ENCODE measurements around the gene POLR3GL. TPM values are rescaled to one million over a fixed set of nuclear protein-coding genes. Genes with fewer than 3 reads are reported as not detected.

Gene POLR3GL
- total RNA-seq, 1 donor from 2014 or later, result 45.6 TPM

DNA sequence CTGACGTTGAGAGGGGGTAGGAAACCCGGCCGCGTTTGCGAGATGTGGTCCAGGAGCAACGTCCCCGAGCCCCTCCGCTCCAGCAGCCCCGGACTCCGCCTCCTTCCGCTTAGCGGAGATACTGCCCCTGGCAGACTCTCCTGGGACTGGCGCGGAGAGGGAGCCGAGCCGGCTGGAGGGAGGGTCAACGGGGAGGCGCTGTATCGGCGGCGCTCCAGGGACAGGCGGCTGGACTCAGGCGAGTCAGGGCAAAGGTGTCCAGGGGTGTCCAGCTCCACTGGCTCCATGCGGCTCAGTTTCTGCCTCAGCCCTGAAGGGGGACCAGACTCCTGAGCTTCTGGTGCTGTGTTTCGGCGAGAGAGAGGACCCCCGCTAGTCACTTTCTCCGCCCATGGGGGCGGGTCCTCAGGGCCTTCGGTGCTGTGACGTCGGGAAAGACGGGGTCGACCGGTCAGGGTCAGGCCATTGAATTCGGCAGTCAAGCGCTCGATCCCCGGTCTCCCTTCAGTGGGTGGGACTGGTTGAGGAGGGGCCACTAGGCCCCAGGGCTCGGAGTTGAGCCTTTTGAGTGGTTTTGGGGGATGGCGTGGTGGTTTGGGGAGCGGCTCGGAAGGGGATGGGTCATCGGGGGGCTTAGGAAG, 3.9 kb upstream of the POLR3GL start:
- Histone ChIP-seq H3K36me3 (no peaks in the 10 kb centered on the region), H3K4me1 (peaks cover 94% of the 10 kb centered on the region), H3K27me3 (ENCODE audit: low read depth) (no peaks in the 10 kb centered on the region), H3K4me3 (peak overlapping the region; percentile 78), H3K9me3 (replicated peaks) (no peaks in the 10 kb centered on the region), H3K27ac (replicated peaks) (peak overlapping the region; percentile 95)
- TF ChIP-seq, protein P1, sequence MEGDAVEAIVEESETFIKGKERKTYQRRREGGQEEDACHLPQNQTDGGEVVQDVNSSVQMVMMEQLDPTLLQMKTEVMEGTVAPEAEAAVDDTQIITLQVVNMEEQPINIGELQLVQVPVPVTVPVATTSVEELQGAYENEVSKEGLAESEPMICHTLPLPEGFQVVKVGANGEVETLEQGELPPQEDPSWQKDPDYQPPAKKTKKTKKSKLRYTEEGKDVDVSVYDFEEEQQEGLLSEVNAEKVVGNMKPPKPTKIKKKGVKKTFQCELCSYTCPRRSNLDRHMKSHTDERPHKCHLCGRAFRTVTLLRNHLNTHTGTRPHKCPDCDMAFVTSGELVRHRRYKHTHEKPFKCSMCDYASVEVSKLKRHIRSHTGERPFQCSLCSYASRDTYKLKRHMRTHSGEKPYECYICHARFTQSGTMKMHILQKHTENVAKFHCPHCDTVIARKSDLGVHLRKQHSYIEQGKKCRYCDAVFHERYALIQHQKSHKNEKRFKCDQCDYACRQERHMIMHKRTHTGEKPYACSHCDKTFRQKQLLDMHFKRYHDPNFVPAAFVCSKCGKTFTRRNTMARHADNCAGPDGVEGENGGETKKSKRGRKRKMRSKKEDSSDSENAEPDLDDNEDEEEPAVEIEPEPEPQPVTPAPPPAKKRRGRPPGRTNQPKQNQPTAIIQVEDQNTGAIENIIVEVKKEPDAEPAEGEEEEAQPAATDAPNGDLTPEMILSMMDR (IDR thresholded peaks at IDR 0.05; ENCODE audit: borderline replicate concordance), result peak; percentile 42
- intact Hi-C loops (cut with micrococcal nuclease), result loop anchor here (10.0 kb wide), 1 partner anchor 106 kb away; the partner anchor contains the start of gene PIAS3
- peak; percentile 85 for DNase-seq

GRCh38 chr1:145961109-145961424, 3.4 kb upstream of the POLR3GL start:
- no peaks in the 10 kb centered on the region for H3K36me3 ChIP-seq
- H3K27ac ChIP-seq (replicated peaks), result peak overlapping the region; percentile 95
- no peaks in the 10 kb centered on the region for H3K27me3 ChIP-seq (ENCODE audit: low read depth)
- TF ChIP-seq, protein P1 (IDR thresholded peaks at IDR 0.05; ENCODE audit: borderline replicate concordance), result no peak
- H3K9me3 ChIP-seq (replicated peaks), result no peaks in the 10 kb centered on the region
- DNase-seq, result no peak
- peak overlapping the region; percentile 78 for H3K4me3 ChIP-seq
- H3K4me1 ChIP-seq, result peaks cover 93% of the 10 kb centered on the region
- intact Hi-C loops (cut with micrococcal nuclease), result loop anchor here (10.0 kb wide), 1 partner anchor 106 kb away; the partner anchor contains the start of gene PIAS3

DNA sequence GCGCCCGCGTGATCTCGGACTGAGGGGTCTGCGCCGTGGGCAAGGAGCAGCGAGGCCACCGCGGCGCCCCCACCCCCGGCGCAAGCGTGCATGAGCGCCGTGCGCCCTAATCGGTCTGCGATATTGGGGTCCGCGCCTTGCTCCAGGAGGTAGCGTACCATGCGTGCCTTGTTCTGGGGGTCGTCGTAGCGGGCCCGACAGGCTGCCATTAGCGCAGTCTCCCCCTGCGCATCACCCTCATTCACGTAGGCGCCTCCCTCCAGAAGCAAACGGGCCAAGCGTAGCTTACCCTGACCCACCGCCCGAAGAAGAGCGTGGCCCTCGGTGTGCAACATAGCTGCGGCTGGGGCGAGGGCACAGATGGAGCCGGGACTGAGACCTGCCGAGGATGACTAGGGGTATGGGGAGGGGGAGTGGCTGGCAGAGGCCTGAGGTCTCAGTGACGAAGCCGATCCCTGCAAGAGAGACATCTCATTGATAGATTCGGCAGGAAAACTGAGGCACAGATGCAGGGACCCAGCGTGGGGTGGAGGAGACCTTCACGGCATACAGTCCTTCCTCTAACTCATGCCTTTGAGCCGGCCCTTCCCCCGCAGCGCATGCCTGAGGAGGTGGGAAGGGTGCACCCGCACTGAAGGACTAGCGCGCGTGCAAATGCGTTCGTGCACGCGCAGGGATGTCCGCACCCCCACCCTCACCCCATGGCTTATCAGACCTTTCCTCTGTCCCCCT, 2.9 kb upstream of the POLR3GL start:
- no peaks in the 10 kb centered on the region for H3K9me3 ChIP-seq (replicated peaks)
- peak overlapping the region; percentile 95 for H3K27ac ChIP-seq (replicated peaks)
- peak overlapping the region; percentile 78 for H3K4me3 ChIP-seq
- DNase-seq, result peak; percentile 42
- TF ChIP-seq, protein P1 (IDR thresholded peaks at IDR 0.05; ENCODE audit: borderline replicate concordance), result no peak
- H3K36me3 ChIP-seq, result no peaks in the 10 kb centered on the region
- intact Hi-C loops (cut with micrococcal nuclease), result loop anchor here (10.0 kb wide), 1 partner anchor 107 kb away; the partner anchor contains the start of gene PIAS3
- H3K27me3 ChIP-seq (ENCODE audit: low read depth), result no peaks in the 10 kb centered on the region
- peaks cover 88% of the 10 kb centered on the region for H3K4me1 ChIP-seq

DNA sequence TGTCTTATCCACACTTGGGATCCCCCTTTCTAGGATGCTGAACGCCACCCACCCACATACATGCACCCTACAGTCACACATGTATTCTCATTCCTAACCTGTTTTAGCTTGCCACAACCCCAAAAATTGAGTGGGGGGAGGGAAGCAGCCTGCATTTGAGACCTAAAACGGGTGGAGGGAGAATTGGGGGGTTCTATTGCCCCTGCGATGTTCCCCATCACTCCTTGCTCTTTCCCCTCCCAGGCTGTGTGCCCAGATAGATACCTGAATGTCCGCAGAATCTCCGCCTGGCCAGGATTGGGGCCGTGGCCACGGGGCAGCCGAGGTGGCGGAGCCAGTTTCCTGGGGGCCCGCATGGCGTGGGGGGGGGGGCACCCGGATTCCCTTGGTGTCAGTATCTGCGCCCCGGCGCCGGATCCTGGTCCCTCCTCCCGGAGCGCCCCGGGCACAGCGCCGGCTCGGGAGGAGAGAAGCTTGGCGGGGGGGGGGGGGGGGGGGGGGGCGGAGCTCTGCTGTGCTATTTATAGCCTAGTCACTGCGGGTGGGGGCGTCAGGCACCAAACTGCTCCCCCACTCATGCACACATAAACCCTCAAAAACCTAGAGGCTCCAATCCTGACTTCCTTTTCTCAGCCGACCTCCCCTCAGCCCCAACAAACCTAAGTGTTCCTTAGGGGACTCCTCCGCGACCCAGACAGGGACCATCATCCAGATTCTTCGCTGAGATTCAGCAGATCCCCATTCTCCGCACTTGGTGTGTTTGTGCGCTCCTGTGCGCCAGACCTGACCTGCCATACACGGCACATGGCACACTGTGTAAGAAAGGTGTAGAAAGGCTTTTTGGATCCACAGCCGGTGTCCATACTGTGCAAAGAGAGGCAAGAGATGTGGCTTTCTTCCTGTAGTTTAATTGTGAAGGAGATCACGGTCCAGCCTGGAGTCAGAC, 2.1 kb upstream of the POLR3GL start:
- intact Hi-C loops (cut with micrococcal nuclease), result loop anchor here (10.0 kb wide), 1 partner anchor 108 kb away; the partner anchor contains the start of gene PIAS3
- Histone ChIP-seq H3K27ac (replicated peaks) (peak overlapping the region; percentile 95), H3K4me3 (peak overlapping the region; percentile 78), H3K27me3 (ENCODE audit: low read depth) (no peaks in the 10 kb centered on the region), H3K4me1 (peaks cover 79% of the 10 kb centered on the region), H3K9me3 (replicated peaks) (peaks cover 6% of the 10 kb centered on the region), H3K36me3 (peaks cover 5% of the 10 kb centered on the region)
- TF ChIP-seq, protein P1 (IDR thresholded peaks at IDR 0.05; ENCODE audit: borderline replicate concordance), result no peak
- DNase-seq, result peak; percentile 46
